ENCODE data around the gene ZNF616.

ZNF616 gene

DNA sequence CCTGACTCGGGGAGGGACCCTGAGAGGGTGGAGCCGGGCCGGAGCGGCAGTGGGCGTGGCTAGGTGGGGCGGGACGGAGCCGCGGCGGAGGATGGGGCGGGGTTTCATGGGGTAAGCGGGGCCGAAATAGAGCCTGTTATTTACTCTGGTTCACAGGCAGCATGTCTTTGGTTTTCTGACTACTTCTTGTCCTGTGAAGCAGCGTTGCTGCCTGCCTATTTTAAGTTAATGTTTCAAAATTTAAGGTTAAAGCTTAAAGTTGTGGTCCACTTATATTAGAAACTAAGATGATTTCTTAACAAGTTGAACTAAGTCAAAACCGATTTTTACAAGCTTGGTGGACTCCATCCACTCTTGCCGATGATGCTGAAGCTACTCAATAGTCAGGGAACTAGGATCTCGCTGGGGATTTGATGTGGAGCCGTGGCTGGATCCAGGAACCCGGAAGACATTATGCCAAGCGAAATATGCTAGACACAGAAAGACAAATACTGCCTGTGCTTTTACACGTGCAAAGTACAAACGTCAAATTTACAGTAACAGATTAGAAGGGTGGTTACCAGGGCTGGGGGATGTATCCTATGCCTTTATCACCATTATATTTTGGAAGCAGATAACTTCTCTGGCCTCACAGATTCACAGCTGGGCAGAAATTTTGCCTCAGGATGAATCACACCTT is 433 bp upstream of the ZNF616 start:
- peak overlapping the region; percentile 43 for H3K4me3 ChIP-seq (ENCODE audit: low read length)
- TF ChIP-seq, protein P1, sequence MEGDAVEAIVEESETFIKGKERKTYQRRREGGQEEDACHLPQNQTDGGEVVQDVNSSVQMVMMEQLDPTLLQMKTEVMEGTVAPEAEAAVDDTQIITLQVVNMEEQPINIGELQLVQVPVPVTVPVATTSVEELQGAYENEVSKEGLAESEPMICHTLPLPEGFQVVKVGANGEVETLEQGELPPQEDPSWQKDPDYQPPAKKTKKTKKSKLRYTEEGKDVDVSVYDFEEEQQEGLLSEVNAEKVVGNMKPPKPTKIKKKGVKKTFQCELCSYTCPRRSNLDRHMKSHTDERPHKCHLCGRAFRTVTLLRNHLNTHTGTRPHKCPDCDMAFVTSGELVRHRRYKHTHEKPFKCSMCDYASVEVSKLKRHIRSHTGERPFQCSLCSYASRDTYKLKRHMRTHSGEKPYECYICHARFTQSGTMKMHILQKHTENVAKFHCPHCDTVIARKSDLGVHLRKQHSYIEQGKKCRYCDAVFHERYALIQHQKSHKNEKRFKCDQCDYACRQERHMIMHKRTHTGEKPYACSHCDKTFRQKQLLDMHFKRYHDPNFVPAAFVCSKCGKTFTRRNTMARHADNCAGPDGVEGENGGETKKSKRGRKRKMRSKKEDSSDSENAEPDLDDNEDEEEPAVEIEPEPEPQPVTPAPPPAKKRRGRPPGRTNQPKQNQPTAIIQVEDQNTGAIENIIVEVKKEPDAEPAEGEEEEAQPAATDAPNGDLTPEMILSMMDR (conservative IDR thresholded peaks at IDR 0.05; ENCODE audit: low read length), result no peak
- no peak for DNase-seq (ENCODE audit: low read depth)

DNA sequence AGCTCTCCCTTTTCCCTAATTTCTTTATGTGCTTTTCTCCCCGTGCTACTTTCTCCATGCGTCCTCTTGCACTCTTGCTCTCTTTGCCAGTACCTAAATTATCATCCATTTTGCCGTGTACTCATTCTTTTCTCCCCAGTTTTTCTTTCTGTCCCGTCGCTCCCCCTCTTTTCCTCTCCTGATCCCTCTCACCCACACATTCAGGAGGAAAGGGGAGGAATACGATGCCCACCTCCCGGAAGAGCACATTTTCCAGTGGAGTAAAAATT is 821 bp downstream of the ZNF616 start:
- TF ChIP-seq, protein P1 (conservative IDR thresholded peaks at IDR 0.05; ENCODE audit: low read length), result no peak
- peak overlapping the region; percentile 80 for H3K4me3 ChIP-seq (ENCODE audit: low read length)
- DNase-seq (ENCODE audit: low read depth), result no peak

DNA sequence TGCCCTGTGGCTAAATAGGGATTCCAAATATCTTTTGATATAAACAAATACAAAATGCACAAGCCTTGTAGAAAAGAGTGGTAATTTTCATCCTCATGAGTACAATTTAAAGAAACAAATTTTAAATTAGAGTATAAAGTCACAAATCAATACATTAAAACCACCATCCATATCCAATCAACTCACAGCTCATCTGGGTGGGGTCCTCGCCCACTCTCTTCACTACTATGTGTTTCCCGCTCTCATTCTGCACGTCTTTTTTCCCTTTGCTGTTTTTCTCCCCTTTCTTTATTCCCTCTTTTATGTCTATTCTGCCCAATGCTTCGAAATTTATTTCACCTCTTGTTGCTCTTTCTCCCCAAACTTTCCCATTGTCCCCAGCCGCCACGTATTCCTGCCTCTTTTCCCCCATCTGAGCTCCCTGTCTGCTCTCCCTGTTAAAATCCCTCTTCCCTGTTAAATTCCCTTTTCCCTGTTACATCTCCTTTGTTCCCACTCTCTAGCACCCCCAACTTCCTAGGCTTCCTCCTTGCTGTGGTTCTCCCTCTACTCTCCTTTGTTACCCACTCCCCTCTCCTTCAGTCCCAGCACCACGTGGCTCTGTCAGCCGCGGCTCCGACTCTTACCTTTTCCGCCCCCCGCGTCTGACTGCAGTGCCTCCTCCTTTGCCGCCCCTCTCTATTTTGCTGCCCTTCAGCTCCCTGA is 1.3 kb downstream of the ZNF616 start:
- TF ChIP-seq, protein P1 (conservative IDR thresholded peaks at IDR 0.05; ENCODE audit: low read length), result no peak
- no peak for DNase-seq (ENCODE audit: low read depth)
- H3K4me3 ChIP-seq (ENCODE audit: low read length), result peak overlapping the region; percentile 80

DNA sequence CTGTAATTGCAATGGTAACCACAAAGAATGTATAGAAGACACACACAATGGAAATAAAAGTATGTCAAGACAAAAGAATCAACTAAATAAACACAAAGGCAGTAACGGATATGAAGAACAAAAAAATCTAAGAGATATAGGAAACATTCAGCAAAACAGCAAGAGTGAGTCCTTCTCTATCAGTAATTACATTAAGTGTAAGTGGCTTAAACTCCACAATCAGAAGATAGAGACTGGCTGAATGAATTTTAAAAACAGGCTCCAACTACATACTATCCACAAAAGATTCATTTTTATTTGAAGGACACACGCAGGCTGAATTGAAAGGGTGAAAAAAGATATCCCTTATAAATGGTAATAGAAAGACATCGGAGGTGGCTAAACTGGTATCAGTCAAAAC is 19.5 kb downstream of the ZNF616 start:
- TF ChIP-seq, protein P1 (conservative IDR thresholded peaks at IDR 0.05; ENCODE audit: low read length), result no peak
- no peak overlapping the region for H3K4me3 ChIP-seq (ENCODE audit: low read length)

DNA sequence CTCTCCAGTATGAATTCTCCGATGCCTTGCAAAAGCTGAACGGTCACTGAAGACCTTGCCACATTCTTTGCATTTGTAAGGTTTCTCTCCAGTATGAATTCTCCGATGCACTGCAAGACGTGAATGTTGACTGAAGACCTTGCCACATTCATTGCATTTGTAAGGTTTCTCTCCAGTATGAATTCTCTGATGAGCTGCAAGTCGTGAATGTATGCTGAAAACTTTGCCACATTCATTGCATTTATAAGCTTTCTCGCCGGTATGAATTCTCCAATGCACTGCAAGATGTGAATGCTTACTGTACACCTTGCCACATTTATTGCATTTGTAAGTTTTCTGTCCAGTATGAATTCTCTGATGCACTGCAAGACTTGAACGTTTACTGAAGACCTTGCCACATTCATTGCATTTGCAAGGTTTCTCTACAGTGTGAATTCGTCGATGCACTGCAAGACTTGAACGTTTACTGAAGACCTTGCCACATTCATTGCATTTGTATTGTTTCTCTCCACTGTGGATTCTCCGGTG is 24.1 kb downstream of the ZNF616 start:
- DNase-seq (ENCODE audit: low read depth), result no peak
- H3K4me3 ChIP-seq (ENCODE audit: low read length), result no peak overlapping the region
- TF ChIP-seq, protein P1 (conservative IDR thresholded peaks at IDR 0.05; ENCODE audit: low read length), result no peak

More for the DNA sequence above, 19.5 kb downstream of the ZNF616 start:
- DNase-seq (ENCODE audit: low read depth), result no peak

DNA sequence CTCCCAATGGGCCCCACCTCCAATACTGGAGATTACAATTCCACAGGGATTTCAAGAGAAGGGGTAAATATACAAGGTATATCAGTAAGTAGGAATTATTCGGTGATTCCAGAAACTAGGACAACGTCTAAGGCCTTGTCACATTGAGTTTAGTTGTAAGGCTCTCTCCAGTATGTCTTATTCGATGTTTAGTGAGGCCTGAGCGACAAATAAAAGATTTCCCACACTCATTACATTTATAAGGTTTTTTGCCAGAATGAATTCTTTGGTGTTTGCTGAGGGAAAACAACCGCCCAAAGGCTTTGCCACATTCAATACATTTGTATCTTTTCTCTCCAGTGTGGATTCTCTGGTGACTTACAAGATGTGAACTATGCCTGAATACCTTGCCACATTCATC is 25.0 kb downstream of the ZNF616 start:
- no peak for DNase-seq (ENCODE audit: low read depth)
- TF ChIP-seq, protein P1 (conservative IDR thresholded peaks at IDR 0.05; ENCODE audit: low read length), result no peak
- H3K4me3 ChIP-seq (ENCODE audit: low read length), result no peak overlapping the region

DNA sequence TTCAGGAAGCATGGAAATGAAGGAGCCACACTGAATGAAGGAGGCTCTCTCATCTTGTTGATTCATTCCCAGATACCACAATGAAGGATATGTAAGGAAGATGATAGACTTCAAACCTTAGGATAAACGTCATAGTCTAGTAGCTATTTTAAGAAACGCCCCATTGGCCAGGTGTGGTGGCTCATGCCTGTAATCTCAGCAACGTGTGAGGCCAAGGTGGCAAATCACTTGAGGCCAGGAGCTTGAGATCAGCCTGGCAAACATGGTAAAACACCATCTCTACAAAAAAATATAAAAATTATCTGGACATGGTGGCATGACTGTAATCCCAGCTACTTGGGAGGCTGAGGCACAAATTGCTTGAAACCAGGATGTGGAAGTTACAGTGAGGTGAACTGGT is 27.1 kb downstream of the ZNF616 start:
- H3K4me3 ChIP-seq (ENCODE audit: low read length), result no peak overlapping the region
- DNase-seq (ENCODE audit: low read depth), result no peak
- TF ChIP-seq, protein P1 (conservative IDR thresholded peaks at IDR 0.05; ENCODE audit: low read length), result no peak

All from AG10803 (cell line).